ENCODE measurements around the gene OR2J3.

The OR2J3 gene

GRCh38 chr6:29107758-29108157 is at the start of gene OR2J3:
Gene OR2J3, plus strand, starts transcription at chr6:29108058. Its CDS starts 3,833 bp downstream, at chr6:29111891.
- TF ChIP-seq CTCF (IDR thresholded peaks at IDR 0.05), result no peak
- Histone ChIP-seq H3K4me3 (ENCODE audit: low read depth, low read length) (no peak within 1 kb of the TSS), H3K79me2 (no peaks in the 10 kb centered on the region), H3K4me1 (no peaks in the 10 kb centered on the region), H3K27me3 (ENCODE audit: control insufficient read depth, insufficient read depth, low read length) (no peaks in the 10 kb centered on the region), H3K36me3 (ENCODE audit: control insufficient read depth, insufficient read depth, low read length) (no peaks in the 10 kb centered on the region), H3K27ac (no peak within 1 kb of the TSS), H3K9ac (no peak within 1 kb of the TSS), H3K4me2 (ENCODE audit: low read length) (no peak within 1 kb of the TSS), H2AFZ (no peak within 1 kb of the TSS), H3K9me3 (ENCODE audit: control insufficient read depth, low read length) (no peaks in the 10 kb centered on the region)

- no peak overlapping the region for H3K9ac ChIP-seq
- H3K79me2 ChIP-seq, result no peaks in the 10 kb centered on the region
- H3K4me1 ChIP-seq, result no peaks in the 10 kb centered on the region
- H3K27me3 ChIP-seq (ENCODE audit: control insufficient read depth, insufficient read depth, low read length), result no peaks in the 10 kb centered on the region
- H3K4me2 ChIP-seq (ENCODE audit: low read length), result no peak overlapping the region
- no peak overlapping the region for H3K27ac ChIP-seq
- no peak overlapping the region for H3K4me3 ChIP-seq (ENCODE audit: low read depth, low read length)
- no peaks in the 10 kb centered on the region for H3K36me3 ChIP-seq (ENCODE audit: control insufficient read depth, insufficient read depth, low read length)
- H3K9me3 ChIP-seq (ENCODE audit: control insufficient read depth, low read length), result no peaks in the 10 kb centered on the region
- peak; percentile 21 for TF ChIP-seq CTCF (IDR thresholded peaks at IDR 0.05)
- no peak overlapping the region for H2AFZ ChIP-seq
Measured at GRCh38 chr6:29071831-29072723, 35.8 kb upstream of the OR2J3 start.

- H3K79me2 ChIP-seq, result no peaks in the 10 kb centered on the region
- H2AFZ ChIP-seq, result no peak overlapping the region
- H3K36me3 ChIP-seq (ENCODE audit: control insufficient read depth, insufficient read depth, low read length), result no peaks in the 10 kb centered on the region
- no peak overlapping the region for H3K27ac ChIP-seq
- TF ChIP-seq CTCF (IDR thresholded peaks at IDR 0.05), result no peak
- no peaks in the 10 kb centered on the region for H3K27me3 ChIP-seq (ENCODE audit: control insufficient read depth, insufficient read depth, low read length)
- no peak overlapping the region for H3K9ac ChIP-seq
- H3K4me3 ChIP-seq (ENCODE audit: low read depth, low read length), result no peak overlapping the region
- H3K9me3 ChIP-seq (ENCODE audit: control insufficient read depth, low read length), result no peaks in the 10 kb centered on the region
- no peak overlapping the region for H3K4me2 ChIP-seq (ENCODE audit: low read length)
- H3K4me1 ChIP-seq, result no peaks in the 10 kb centered on the region
Measured at GRCh38 chr6:29079203-29079602, 28.7 kb upstream of the OR2J3 start.

- H3K36me3 ChIP-seq (ENCODE audit: control insufficient read depth, insufficient read depth, low read length), result no peaks in the 10 kb centered on the region
- H3K9me3 ChIP-seq (ENCODE audit: control insufficient read depth, low read length), result no peaks in the 10 kb centered on the region
- H3K27me3 ChIP-seq (ENCODE audit: control insufficient read depth, insufficient read depth, low read length), result no peaks in the 10 kb centered on the region
- H3K9ac ChIP-seq, result no peak overlapping the region
- H3K4me1 ChIP-seq, result no peaks in the 10 kb centered on the region
- no peaks in the 10 kb centered on the region for H3K79me2 ChIP-seq
- no peak overlapping the region for H2AFZ ChIP-seq
- no peak for TF ChIP-seq CTCF (IDR thresholded peaks at IDR 0.05)
- H3K4me2 ChIP-seq (ENCODE audit: low read length), result no peak overlapping the region
- no peak overlapping the region for H3K27ac ChIP-seq
- H3K4me3 ChIP-seq (ENCODE audit: low read depth, low read length), result no peak overlapping the region
Measured at GRCh38 chr6:29081312-29081711, 26.5 kb upstream of the OR2J3 start.

GRCh38 chr6:29082457-29082856 is 25.4 kb upstream of the OR2J3 start:
- TF ChIP-seq CTCF (IDR thresholded peaks at IDR 0.05), result no peak
- Histone ChIP-seq H3K27me3 (ENCODE audit: control insufficient read depth, insufficient read depth, low read length) (no peaks in the 10 kb centered on the region), H3K27ac (no peak overlapping the region), H3K4me3 (ENCODE audit: low read depth, low read length) (no peak overlapping the region), H2AFZ (no peak overlapping the region), H3K4me2 (ENCODE audit: low read length) (no peak overlapping the region), H3K79me2 (no peaks in the 10 kb centered on the region), H3K9ac (no peak overlapping the region), H3K36me3 (ENCODE audit: control insufficient read depth, insufficient read depth, low read length) (no peaks in the 10 kb centered on the region), H3K4me1 (no peaks in the 10 kb centered on the region), H3K9me3 (ENCODE audit: control insufficient read depth, low read length) (no peaks in the 10 kb centered on the region)

Measured in parathyroid adenoma (tissue), 2 donors.